Caco-2 (cell line): Measurements from ENCODE around the gene ERGIC3. TPM values are rescaled to one million over a fixed set of nuclear protein-coding genes. Genes with fewer than 3 reads are reported as not detected.

Experiments
- BruUV-seq: library from RNA; stranded (reverse); fragments of 400-500 nt; replicated peaks from 2 replicates; lab custom pipeline; 2021; lab: Mats Ljungman, UMichigan
- CTCF ChIA-PET: fragments of 300-600 bp; sonication (Branson Sonifier 250); formaldehyde crosslinking; loops from one replicate; lab custom pipeline; 2022; ENCODE audit warnings: antibody characterized with exemption; lab: Charles Lee
- POLR2A ChIA-PET: fragments of 300-600 bp; sonication (Branson Sonifier 250); formaldehyde crosslinking; loops from one replicate; lab custom pipeline; 2022; ENCODE audit warnings: antibody characterized with exemption; lab: Charles Lee
- DNase-seq, 2 experiments: peaks; one replicate each; pipeline versions ENCODE4 v3.0.0 to v3.0.0-alpha.2; 2020 to 2022
- H3K27me3 ChIP-seq: replicated peaks from 2 replicates; pipeline ENCODE4 v1.6.0; 2011; ENCODE audit warnings: low read length; ENCODE audit not compliant: control insufficient read depth, insufficient read depth
- H3K36me3 ChIP-seq: 2 replicates; pipeline ENCODE4 v1.5.1; 2011; ENCODE audit warnings: low read length; ENCODE audit not compliant: control insufficient read depth, insufficient read depth
- H3K4me1 ChIP-seq: fragments of 250-450 bp; sonication (Bioruptor Pico); 2 replicates; pipeline ENCODE4 v1.5.1; 2020; ENCODE audit warnings: mild to moderate bottlenecking
- H3K4me3 ChIP-seq: 2 replicates; pipeline ENCODE4 v1.5.1; 2011; ENCODE audit warnings: low read depth, mild to moderate bottlenecking, control low read depth, low read length
- H3K9me3 ChIP-seq: fragments of 250-450 bp; sonication (Bioruptor Pico); 2 replicates; pipeline ENCODE4 v1.5.1; 2020; ENCODE audit warnings: mild to moderate bottlenecking, moderate library complexity
- H3K27ac Mint-ChIP-seq: one replicate; pipeline ENCODE4 v1.8.0; 2022; ENCODE audit warnings: mixed read lengths; ENCODE audit not compliant: unreplicated experiment
- H3K27me3 Mint-ChIP-seq: one replicate; pipeline ENCODE4 v1.8.0; 2022; ENCODE audit warnings: mixed read lengths; ENCODE audit not compliant: insufficient read depth, unreplicated experiment
- H3K36me3 Mint-ChIP-seq: one replicate; pipeline ENCODE4 v1.8.0; 2022; ENCODE audit warnings: mild to moderate bottlenecking, mixed read lengths; ENCODE audit not compliant: insufficient read depth, unreplicated experiment
- H3K4me1 Mint-ChIP-seq: one replicate; pipeline ENCODE4 v1.8.0; 2022; ENCODE audit warnings: low read depth, mixed read lengths; ENCODE audit not compliant: unreplicated experiment
- H3K4me3 Mint-ChIP-seq: one replicate; pipeline ENCODE4 v1.8.0; 2022; ENCODE audit warnings: mild to moderate bottlenecking, moderate library complexity, mixed read lengths; ENCODE audit not compliant: unreplicated experiment
- H3K9me3 Mint-ChIP-seq: one replicate; pipeline ENCODE4 v1.8.0; 2022; ENCODE audit warnings: mixed read lengths; ENCODE audit not compliant: unreplicated experiment
- intact Hi-C: fragments of 100-400 bp; cut with micrococcal nuclease; formaldehyde crosslinking; loops from one replicate; pipeline ENCODE4 v1.10.0; 2022; ENCODE audit not compliant: unreplicated experiment
- total RNA-seq: library from RNA; stranded (reverse); gene quantifications from 2 replicates; pipeline ENCODE4 v1.2.3, GENCODE V29; 2022
- TF ChIP-seq, protein P1 (sequence below), 2 experiments: fragments of 200-600 bp in 1 of 2; IDR thresholded peaks; 1 replicate in 1 of 2; 2 replicates in 1 of 2; pipeline versions ENCODE4 v1.5.1 to v1.8.0; 2011 to 2022; ENCODE audit warnings: antibody characterized with exemption in 1 of 2, control low read depth in 1 of 2, inconsistent platforms in 1 of 2, low read depth in 1 of 2, low read length in 1 of 2, mild to moderate bottlenecking in 1 of 2, moderate library complexity in 1 of 2; ENCODE audit not compliant: insufficient read depth in 1 of 2, severe bottlenecking in 1 of 2, unreplicated experiment in 1 of 2

The ERGIC3 gene
- total RNA-seq, 1 experiment from 2014 or later = 728 TPM

- POLR2A ChIA-PET = no interaction called here
- Mint-ChIP-seq H3K4me3 (no peak overlapping the region), H3K9me3 (no peaks in the 10 kb centered on the region), H3K4me1 (no peaks in the 10 kb centered on the region), H3K27me3 (no peaks in the 10 kb centered on the region), H3K27ac (no peak overlapping the region), H3K36me3 (peaks cover 22% of the 10 kb centered on the region)
- TF ChIP-seq, protein P1, sequence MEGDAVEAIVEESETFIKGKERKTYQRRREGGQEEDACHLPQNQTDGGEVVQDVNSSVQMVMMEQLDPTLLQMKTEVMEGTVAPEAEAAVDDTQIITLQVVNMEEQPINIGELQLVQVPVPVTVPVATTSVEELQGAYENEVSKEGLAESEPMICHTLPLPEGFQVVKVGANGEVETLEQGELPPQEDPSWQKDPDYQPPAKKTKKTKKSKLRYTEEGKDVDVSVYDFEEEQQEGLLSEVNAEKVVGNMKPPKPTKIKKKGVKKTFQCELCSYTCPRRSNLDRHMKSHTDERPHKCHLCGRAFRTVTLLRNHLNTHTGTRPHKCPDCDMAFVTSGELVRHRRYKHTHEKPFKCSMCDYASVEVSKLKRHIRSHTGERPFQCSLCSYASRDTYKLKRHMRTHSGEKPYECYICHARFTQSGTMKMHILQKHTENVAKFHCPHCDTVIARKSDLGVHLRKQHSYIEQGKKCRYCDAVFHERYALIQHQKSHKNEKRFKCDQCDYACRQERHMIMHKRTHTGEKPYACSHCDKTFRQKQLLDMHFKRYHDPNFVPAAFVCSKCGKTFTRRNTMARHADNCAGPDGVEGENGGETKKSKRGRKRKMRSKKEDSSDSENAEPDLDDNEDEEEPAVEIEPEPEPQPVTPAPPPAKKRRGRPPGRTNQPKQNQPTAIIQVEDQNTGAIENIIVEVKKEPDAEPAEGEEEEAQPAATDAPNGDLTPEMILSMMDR (IDR thresholded peaks at IDR 0.05; ENCODE audit: insufficient read depth in 1 of 2, low read depth in 1 of 2, low read length in 1 of 2, severe bottlenecking in 1 of 2, unreplicated experiment in 1 of 2) = no peak
- Histone ChIP-seq H3K27me3 (no peaks in the 10 kb centered on the region), H3K9me3 (no peaks in the 10 kb centered on the region), H3K36me3 (peaks cover 9% of the 10 kb centered on the region), H3K4me3 (no peak overlapping the region), H3K4me1 (0 out of 2 replicates have a peak, but pooled peaks cover 1% of the 10 kb centered on the region)
- no TSS peak for BruUV-seq
- intact Hi-C loops = no loop called here
- no peak for DNase-seq
- CTCF ChIA-PET = no interaction called here
Measured at GRCh38 chr20:35546127-35546526, 4.2 kb downstream of the ERGIC3 start.

DNA sequence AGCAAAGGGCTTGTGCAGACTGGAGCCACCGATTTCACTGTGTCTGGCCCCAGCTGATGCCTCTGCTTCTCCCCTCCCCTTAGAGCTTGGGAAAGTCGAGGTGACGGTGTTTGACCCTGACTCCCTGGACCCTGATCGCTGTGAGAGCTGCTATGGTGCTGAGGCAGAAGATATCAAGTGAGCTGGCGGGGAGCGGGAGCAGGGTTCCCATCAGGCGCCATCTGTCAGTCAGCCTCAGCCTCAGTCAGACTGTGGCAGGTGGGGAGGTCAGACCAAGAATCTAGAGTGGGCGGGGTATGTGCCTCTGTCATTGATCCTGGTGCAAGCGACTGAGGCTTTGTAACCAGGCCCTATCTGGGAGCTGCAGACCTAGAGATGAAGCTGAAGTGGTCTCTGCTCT, 5.5 kb downstream of the ERGIC3 start:
- H3K9me3 ChIP-seq = no peaks in the 10 kb centered on the region
- H3K27ac Mint-ChIP-seq = no peak overlapping the region
- no peaks in the 10 kb centered on the region for H3K27me3 Mint-ChIP-seq
- peaks cover 11% of the 10 kb centered on the region for H3K36me3 ChIP-seq
- ChIA-PET CTCF (no interaction called here), POLR2A (no interaction called here)
- peaks cover 15% of the 10 kb centered on the region for H3K36me3 Mint-ChIP-seq
- no peaks in the 10 kb centered on the region for H3K4me1 Mint-ChIP-seq
- BruUV-seq = no TSS peak
- intact Hi-C loops = no loop called here
- no peaks in the 10 kb centered on the region for H3K9me3 Mint-ChIP-seq
- H3K4me1 ChIP-seq = no peaks in the 10 kb centered on the region
- H3K4me3 Mint-ChIP-seq = no peak overlapping the region
- no peaks in the 10 kb centered on the region for H3K27me3 ChIP-seq
- H3K4me3 ChIP-seq = no peak overlapping the region
- no peak for DNase-seq
- TF ChIP-seq, protein P1 (IDR thresholded peaks at IDR 0.05; ENCODE audit: insufficient read depth in 1 of 2, low read depth in 1 of 2, low read length in 1 of 2, severe bottlenecking in 1 of 2, unreplicated experiment in 1 of 2) = no peak

DNA sequence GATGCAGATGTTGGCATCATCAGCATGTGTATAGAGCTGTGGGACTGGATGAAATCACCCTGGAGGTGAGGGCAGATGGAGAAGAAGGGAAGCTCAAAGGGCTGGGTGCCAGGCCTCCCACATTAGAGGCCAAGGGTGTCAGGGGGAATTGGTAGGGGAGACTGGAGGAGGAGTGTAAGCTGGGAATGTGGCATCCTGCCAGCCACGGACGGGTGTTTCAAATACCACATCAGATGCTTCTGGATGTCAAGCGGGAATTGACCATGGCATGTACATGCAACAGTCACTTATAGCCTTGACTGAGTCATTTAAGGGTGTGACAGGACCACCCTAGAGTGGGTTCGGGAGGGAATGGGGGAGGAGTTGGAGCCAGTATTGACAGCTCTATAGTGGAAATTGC, 9.6 kb downstream of the ERGIC3 start:
- BruUV-seq = no TSS peak
- no peak for DNase-seq
- TF ChIP-seq, protein P1 (IDR thresholded peaks at IDR 0.05; ENCODE audit: insufficient read depth in 1 of 2, low read depth in 1 of 2, low read length in 1 of 2, severe bottlenecking in 1 of 2, unreplicated experiment in 1 of 2) = no peak
- intact Hi-C loops = no loop called here
- POLR2A ChIA-PET = interaction anchor here (1.3 kb wide), 1 partner anchor 10 kb away, joined by 7 read pairs; the partner anchor contains the start of gene ERGIC3
- H3K4me3 ChIP-seq = no peak overlapping the region
- H3K27me3 ChIP-seq = no peaks in the 10 kb centered on the region
- Mint-ChIP-seq H3K4me1 (no peaks in the 10 kb centered on the region), H3K9me3 (no peaks in the 10 kb centered on the region), H3K36me3 (peaks cover 17% of the 10 kb centered on the region), H3K27me3 (no peaks in the 10 kb centered on the region), H3K4me3 (no peak overlapping the region), H3K27ac (no peak overlapping the region)
- peaks cover 14% of the 10 kb centered on the region for H3K36me3 ChIP-seq
- H3K4me1 ChIP-seq = no peaks in the 10 kb centered on the region
- CTCF ChIA-PET = interaction anchor here (0.7 to 2.3 kb wide), 2 partner anchors 10 to 68 kb away, joined by 3 to 8 read pairs; partner anchors contain the start of gene ERGIC3
- no peaks in the 10 kb centered on the region for H3K9me3 ChIP-seq
